SIG-M5 treated with dmso at 0.1 percent for 504 hours (cell line): ENCODE data around the gene COMMD9.

ENCODE experiments used
- DNase-seq: peaks from one replicate; lab custom pipeline; 2025; ENCODE audit not compliant: unreplicated experiment; lab: John Stamatoyannopoulos, UW

Gene COMMD9

GRCh38 chr11:36296884-36297543 lies 7.8 kb upstream of the COMMD9 start:
- DNase-seq: peak; percentile 44

DNA sequence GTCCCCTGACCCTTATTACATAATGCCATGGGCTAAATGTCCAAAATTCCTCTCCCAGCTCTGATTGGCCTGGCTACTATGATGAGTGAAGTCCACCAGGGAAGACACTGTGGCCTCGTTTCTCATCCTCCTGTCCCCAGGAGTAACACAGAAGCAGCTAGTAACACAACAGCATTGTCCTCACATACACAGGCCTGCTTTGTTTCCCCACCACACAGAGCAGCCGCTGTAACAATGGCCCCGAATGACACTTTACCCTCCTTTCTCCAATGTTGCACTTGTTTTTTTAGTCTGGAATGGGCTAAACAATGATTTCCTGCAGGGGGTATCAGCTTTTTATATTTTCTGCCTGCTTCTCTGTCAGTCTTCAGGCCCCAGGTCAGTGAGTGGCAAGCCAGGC lies 6.7 kb upstream of the COMMD9 start, which contains the start of gene PRR5L:
Gene PRR5L (plus strand): TSS at position 363 of the 400 bp plus-strand sequence. CDS start 104,834 bp downstream, outside the sequence.
- no peak for DNase-seq

DNA sequence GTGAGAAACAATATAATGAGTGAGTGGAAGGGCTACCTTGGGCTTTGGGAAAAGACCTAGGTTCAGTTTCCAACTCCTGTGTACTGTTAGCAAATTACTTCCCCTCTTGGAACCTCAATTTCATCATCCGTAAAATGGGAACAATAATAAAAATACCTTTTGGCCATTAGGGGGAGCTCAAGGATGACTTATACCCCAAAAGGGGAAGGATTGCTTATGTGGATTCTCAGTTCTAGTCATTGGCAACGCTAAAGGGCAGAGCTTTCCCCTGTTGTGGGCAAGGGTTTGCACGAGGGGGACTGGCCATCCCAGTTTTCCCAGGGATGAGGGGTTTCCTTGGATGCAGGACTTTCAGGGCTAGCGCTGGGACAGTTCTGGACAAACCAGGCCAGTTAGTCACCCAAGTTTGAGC lies 3.1 kb upstream of the COMMD9 start:
- peak; percentile 69 for DNase-seq

DNA sequence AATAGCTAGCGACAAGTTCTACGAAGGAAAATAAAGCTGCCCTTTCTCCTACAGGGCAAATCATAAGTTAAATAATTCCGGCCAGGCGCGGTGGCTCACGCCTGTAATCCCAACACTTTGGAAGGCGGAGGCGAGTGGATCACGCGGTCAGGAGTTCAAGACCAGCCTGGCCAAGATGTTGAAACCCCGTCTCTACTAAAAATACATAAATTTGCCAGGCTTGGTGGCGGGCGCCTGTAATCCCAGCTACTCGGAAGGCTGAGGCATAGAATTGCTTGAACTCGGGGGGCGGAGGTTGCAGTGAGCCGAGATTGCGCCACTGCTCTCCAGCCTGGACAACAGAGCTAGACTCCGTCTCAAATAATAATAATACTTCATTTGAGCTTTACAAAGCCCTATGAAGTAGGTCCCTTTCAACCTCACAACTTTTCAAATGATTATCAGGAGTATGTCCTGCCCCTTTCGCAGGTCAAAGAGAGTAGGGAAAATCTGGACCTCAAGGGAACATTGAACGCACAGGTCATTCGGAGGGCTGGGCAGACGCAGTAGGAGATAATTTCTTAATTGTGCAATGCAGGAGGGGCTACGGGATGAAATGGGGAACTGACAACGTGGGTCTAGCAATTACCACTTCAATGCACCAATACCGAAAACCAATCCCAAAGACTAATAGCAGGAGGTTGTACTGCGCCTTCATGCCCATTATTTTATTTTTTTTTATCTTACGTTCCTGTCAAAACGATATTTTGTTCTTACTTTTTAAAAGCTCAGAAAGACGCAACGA lies 590 bp downstream of the COMMD9 start:
- peak; percentile 67 for DNase-seq

DNA sequence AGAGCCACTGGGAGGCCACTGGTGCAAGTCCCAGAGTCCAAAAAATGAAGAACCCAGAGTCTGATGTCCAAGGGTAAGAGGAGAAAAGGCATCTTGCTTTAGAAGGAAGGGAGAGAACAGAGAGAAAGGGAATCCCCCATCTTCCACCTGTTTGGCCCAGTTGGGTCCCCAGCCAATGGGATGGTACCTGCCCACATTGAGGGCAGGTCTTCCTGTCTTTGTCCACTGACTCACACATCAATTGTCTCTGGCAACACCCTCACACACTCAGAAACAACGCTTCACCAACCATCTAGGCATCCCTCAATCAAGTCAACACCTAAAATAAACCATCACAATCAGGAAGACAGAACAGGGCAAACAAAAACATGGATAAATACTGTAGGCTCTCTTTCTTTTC lies 6.3 kb downstream of the COMMD9 start:
- DNase-seq: no peak

GRCh38 chr11:36281850-36282249 lies 7.4 kb downstream of the COMMD9 start:
- no peak for DNase-seq

DNA sequence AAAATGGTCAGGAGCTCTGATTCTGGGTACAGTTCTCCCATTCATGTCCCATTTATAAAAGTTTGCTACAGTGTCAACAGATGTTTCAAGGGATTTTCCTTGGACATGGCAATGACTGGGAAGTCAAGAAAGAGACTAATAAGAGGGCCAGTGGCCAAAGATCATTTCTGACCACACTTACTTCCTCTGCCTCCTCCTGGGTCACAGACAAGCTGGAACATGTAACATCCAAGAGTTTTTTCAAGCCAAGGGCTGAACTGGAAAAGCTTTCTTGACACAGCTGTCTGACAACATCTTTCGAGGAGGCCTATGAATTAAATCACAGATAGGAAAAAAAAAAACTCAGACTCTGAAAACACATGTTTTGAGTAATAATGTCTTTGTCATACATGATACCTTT lies 8.7 kb downstream of the COMMD9 start:
- no peak for DNase-seq

DNA sequence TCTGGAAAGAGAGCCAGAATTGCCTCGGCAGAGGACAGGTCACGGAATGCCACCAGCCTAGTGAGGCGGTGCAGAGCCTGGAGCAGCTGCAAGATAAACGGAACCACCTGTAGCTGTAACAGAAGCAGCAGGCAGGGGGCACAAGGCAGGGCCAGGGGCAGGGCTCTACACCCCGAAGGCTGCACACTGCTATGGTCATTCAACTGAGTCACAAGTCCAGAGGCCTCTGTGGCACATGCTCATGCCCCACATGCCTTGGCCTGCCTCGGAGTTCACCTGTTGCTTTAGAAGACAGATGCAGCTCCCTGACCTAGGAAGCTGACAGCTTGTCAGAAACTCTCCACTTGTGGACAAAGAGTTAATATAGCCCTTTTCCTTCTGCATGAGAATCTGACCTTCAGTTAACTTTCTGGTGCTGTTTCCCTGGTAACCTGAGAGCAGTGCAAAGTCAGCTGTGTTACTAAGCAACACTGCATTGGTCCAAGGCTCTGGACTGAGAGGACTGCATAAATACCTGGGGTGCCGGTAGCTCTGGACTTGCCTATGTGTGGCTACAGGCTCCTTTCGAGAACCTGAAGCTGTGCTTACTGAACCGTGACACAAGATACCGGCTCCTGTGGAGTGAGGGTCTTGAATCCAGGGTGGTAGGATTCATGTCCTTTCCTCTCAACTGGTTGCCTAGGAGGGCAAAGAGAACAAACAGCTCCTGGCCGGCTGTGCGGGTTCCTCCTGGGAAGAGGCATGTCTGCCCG lies 10.5 kb downstream of the COMMD9 start:
- no peak for DNase-seq

- no peak for DNase-seq
These were observed 14.8 kb downstream of the COMMD9 start for GRCh38 chr11:36274414-36274813.

DNA sequence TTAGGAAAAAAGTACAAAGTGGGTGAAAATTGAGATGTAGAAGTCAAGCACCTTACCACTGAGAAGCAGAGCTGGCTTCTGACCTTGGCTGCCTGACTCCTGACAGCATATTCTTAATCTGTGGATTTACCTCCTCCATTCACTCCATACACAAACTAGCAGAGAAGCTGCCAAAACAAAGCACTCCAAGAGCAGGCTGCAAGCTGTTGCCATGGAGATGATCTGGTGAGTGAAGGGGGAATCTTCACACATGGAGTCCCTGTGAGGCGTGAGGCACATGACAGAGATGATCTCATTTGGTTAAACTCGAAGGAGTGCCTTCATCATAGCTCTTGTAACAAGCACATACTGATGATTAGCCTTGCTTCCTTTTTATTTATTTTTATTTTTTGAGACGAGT lies 16.1 kb downstream of the COMMD9 start:
- DNase-seq: no peak

- DNase-seq: no peak
These were observed 17.3 kb downstream of the COMMD9 start for GRCh38 chr11:36271794-36272407.

GRCh38 chr11:36270701-36271100 lies 18.5 kb downstream of the COMMD9 start:
- no peak for DNase-seq

DNA sequence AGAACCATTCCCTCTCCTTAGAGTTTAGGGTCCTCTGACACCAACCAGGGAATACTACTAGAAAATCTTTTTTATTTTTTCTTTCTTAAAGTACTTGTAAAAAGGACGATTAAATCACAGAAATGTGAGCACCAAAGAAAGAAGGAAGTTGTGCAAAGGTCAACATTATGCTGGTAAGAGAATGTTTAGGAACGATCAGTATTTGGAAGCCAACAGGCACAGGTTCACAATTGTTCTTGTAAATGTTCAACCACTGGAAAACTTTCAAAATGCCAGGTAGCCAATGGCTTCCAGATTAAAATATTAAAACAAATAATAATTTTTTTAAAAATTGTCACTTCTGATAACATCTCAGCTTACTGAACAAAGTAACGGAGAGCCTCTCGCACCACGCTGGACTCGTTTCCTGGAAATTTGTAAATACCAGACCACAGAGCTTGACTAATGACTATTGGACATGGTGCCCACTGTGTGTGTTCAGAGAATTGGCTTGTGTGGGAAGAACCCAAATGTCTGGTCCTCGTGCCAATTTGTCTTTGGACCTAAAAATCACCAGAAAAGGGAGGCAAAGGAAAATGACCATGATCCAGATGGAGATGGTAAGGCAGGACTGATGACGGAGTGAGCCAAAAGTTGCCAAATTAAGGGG lies 20.8 kb downstream of the COMMD9 start:
- DNase-seq: no peak

DNA sequence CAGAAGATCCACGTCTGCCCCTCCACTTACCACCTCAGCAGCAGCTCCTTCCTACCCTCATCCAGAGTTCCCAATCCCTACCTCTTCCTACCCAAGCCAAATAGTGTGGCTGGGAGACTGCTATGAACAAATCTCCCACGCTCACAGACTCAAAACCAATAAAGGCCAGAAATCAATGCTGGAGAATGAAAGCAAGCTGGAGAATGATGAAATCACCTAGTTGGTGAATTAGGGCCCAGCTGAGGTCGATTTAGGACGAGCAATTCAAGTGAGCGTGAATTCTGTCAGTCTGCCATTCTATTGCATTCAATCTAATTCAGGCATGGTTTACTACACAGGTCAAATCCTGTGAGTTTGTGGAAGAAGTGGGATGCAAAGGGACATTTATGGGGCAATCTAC lies 22.5 kb downstream of the COMMD9 start:
- DNase-seq: no peak

DNA sequence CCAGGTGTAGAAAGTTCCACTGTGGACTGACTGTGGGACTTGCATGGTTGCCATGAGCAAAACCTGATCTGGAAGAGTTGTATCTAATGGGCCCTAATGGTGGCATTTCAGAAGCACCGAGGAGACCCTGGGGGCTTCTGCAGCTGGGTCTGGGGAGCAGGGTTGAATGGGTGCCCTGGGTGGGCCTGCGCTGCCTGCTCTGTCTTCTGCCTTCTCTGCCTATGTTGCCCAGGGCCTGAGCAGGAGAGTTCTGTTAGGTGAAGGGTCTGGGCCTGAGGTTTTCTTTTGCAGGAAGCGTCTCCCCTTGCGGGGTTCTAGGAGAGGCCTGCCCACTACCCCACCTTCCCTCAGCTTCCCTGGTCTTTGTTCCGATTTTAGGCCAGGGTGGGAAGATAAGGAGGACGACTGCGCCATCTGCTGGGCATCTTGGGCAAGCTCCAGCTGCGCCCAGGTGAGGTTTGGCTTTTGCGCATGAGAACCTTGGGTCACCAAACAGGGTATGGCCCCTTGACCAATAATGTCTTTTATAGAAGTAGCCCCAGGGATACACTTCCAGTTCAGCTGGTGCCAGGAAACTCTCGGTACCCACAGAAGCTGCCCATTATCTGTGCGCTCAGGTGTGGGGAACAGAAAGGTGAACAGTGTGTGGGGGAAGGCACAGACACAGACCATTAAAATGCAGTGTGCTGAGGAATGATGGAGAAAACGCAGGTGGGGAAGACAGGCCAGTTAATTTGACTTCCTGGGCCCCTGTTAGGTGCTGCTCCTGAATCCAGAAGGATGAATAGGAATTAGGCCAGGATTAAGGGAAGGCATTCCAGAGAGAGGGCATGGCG lies 23.2 kb downstream of the COMMD9 start:
- peak; percentile 13 for DNase-seq

GRCh38 chr11:36264973-36265344 lies 24.3 kb downstream of the COMMD9 start:
- DNase-seq: no peak

- DNase-seq: no peak
These were observed 24.9 kb downstream of the COMMD9 start for GRCh38 chr11:36264011-36264972.

- DNase-seq: no peak
These were observed 28.1 kb downstream of the COMMD9 start for GRCh38 chr11:36261094-36261493.
